Left lung (tissue), 10 donors: ENCODE results near the gene IQCN. TPM values are rescaled to one million over a fixed set of nuclear protein-coding genes. Genes with fewer than 3 reads are reported as not detected.
A peak's percentile ranks its signal among the peaks of the same experiment; 100 is the strongest.

ENCODE experiments used
- ATAC-seq: fragments of 200-7000 bp; cut with Tn5 transposase; one replicate; pipeline ENCODE4 v1.9.1; 2020; ENCODE audit warnings: moderate library complexity
- DNase-seq, 4 donors: peaks; one replicate each; pipeline ENCODE4 v3.0.0-alpha.2; 2013 to 2020
- H3K27ac ChIP-seq, 2 donors: fragments of 200-600 bp; sonication (generic) in 1 of 2; one replicate each; pipeline versions ENCODE4 v1.5.0 to v1.8.0; 2020 to 2021
- H3K27me3 ChIP-seq, 2 donors: fragments of 200-600 bp; sonication (generic) in 1 of 2; one replicate each; pipeline versions ENCODE4 v1.5.0 to v1.8.0; 2020 to 2021
- H3K36me3 ChIP-seq, 2 donors: fragments of 200-600 bp; sonication (generic) in 1 of 2; one replicate each; pipeline versions ENCODE4 v1.5.0 to v1.8.0; 2020 to 2021
- H3K4me1 ChIP-seq, 2 donors: fragments of 200-600 bp; one replicate each; pipeline ENCODE4 v1.8.0; 2021
- H3K4me3 ChIP-seq, 2 donors: fragments of 200-600 bp; sonication (generic) in 1 of 2; one replicate each; pipeline versions ENCODE4 v1.5.0 to v1.8.0; 2020 to 2021; ENCODE audit warnings: mild to moderate bottlenecking in 1 of 2
- H3K9me3 ChIP-seq, 2 donors: fragments of 200-600 bp; sonication (generic) in 1 of 2; one replicate each; pipeline versions ENCODE4 v1.5.0 to v1.8.0; 2020 to 2021
- CTCF ChIP-seq, 2 donors: fragments of 200-600 bp; sonication (generic) in 1 of 2; IDR thresholded peaks; one replicate each; pipeline versions ENCODE4 v1.5.0 to v1.8.0; 2021; ENCODE audit warnings: antibody characterized with exemption in 2 of 2
- intact Hi-C, 2 donors: fragments of 100-400 bp; cut with DNase I; formaldehyde crosslinking; loops; one replicate each; pipeline versions ENCODE4 v1.11.2 to v1.14.2; 2022
- polyA plus RNA-seq, 6 donors: library from polyadenylated mRNA; unstranded; fragments of 120-200 nt; gene quantifications; one replicate each; pipeline ENCODE4 v1.2.1, GENCODE V29; 2013; ENCODE audit not compliant: insufficient read length in 6 of 6
- total RNA-seq, 2 donors: library from RNA; stranded (reverse); fragmentation: NEBNext Ultra II Directional; extraction: Animal tissue kit (Norgen Biotek cat#: 25700); gene quantifications; one replicate each; pipeline ENCODE4 v1.2.1, GENCODE V29; 2021
- donor health status: DM: no; HTN: yes; CAD: no.
- donor health status: DM: no; HTN: no; CAD: no.

The IQCN gene
- total and polyA plus RNA-seq, 8 donors: 3.0 to 12.7 (median 6.8) TPM

- peak in 1 of 4 donors; percentile 46 for DNase-seq
- Histone ChIP-seq H3K4me3 (no peak overlapping the region), H3K4me1 (peaks cover 23 to 43% of the 10 kb centered on the region in 2 donors), H3K36me3 (peaks cover 0 to 18% of the 10 kb centered on the region in 2 donors), H3K27ac (no peak overlapping the region), H3K27me3 (no peaks in the 10 kb centered on the region), H3K9me3 (no peaks in the 10 kb centered on the region)
- no peak for TF ChIP-seq CTCF (IDR thresholded peaks at IDR 0.05)
- intact Hi-C loops: no loop called here
- no peak for ATAC-seq
Measured at GRCh38 chr19:18273561-18274218, 562 bp downstream of the IQCN start.

- DNase-seq (peak in 1 of 4 donors; percentile 70), ATAC-seq (no peak)
- no peaks in the 10 kb centered on the region for H3K27me3 ChIP-seq
- H3K27ac ChIP-seq: no peak overlapping the region
- peaks cover 0 to 18% of the 10 kb centered on the region in 2 donors for H3K36me3 ChIP-seq
- TF ChIP-seq CTCF (IDR thresholded peaks at IDR 0.05): no peak
- no peak overlapping the region for H3K4me3 ChIP-seq
- H3K4me1 ChIP-seq: peaks cover 8 to 20% of the 10 kb centered on the region in 2 donors
- no peaks in the 10 kb centered on the region for H3K9me3 ChIP-seq
- intact Hi-C loops: no loop called here
Measured at GRCh38 chr19:18271433-18271841, 2.8 kb downstream of the IQCN start.

- no peak overlapping the region for H3K27ac ChIP-seq
- TF ChIP-seq CTCF (IDR thresholded peaks at IDR 0.05): no peak
- H3K4me3 ChIP-seq: no peak overlapping the region
- peak in 1 of 4 donors; percentile 34 for DNase-seq
- peaks cover 3 to 9% of the 10 kb centered on the region in 2 donors for H3K4me1 ChIP-seq
- H3K36me3 ChIP-seq: peaks cover 0 to 24% of the 10 kb centered on the region in 2 donors
- no peaks in the 10 kb centered on the region for H3K9me3 ChIP-seq
- H3K27me3 ChIP-seq: no peaks in the 10 kb centered on the region
- intact Hi-C loops: no loop called here
- ATAC-seq: no peak
Measured at GRCh38 chr19:18270326-18270725, 3.9 kb downstream of the IQCN start.

GRCh38 chr19:18269070-18269723 lies 5.1 kb downstream of the IQCN start:
- H3K27ac ChIP-seq: no peak overlapping the region
- ATAC-seq (no peak), DNase-seq (peak in 1 of 4 donors; percentile 35)
- H3K9me3 ChIP-seq: no peaks in the 10 kb centered on the region
- no peaks in the 10 kb centered on the region for H3K4me1 ChIP-seq
- no peak for TF ChIP-seq CTCF (IDR thresholded peaks at IDR 0.05)
- intact Hi-C loops: no loop called here
- no peaks in the 10 kb centered on the region for H3K27me3 ChIP-seq
- peaks cover 0 to 36% of the 10 kb centered on the region in 2 donors for H3K36me3 ChIP-seq
- H3K4me3 ChIP-seq: no peak overlapping the region
